GM19324 (cell line): ENCODE data around the gene SENP6.

Source experiments
- ATAC-seq: cut with Tn5 transposase; IDR thresholded peaks from one replicate; pipeline ENCODE4 v1.9.1; 2021; ENCODE audit warnings: mild to moderate bottlenecking, moderate library complexity; ENCODE audit not compliant: unreplicated experiment, low FRiP score

The SENP6 gene

GRCh38 chr6:75746221-75746620 is 144.5 kb downstream of the SENP6 start:
- ATAC-seq = no peak

- ATAC-seq = no peak
These were observed 145.7 kb downstream of the SENP6 start for GRCh38 chr6:75747152-75747992.

GRCh38 chr6:75748003-75748742 is 146.5 kb downstream of the SENP6 start:
- no peak for ATAC-seq

GRCh38 chr6:75748743-75749538 is 147.3 kb downstream of the SENP6 start, which contains the start of gene MYO6:
Gene MYO6 (plus strand): TSS chr6:75749239. CDS start chr6:75817548, 68,309 bp downstream.
- peak; percentile 90 for ATAC-seq

GRCh38 chr6:75751443-75751842 is 149.8 kb downstream of the SENP6 start:
- ATAC-seq = no peak

GRCh38 chr6:75752365-75752764 is 150.7 kb downstream of the SENP6 start:
- ATAC-seq = no peak

GRCh38 chr6:75755704-75756103 is 154.0 kb downstream of the SENP6 start:
- no peak for ATAC-seq

GRCh38 chr6:75757295-75757694 is 155.6 kb downstream of the SENP6 start:
- no peak for ATAC-seq

- no peak for ATAC-seq
These were observed 156.4 kb downstream of the SENP6 start for GRCh38 chr6:75758061-75758460.

GRCh38 chr6:75759207-75759606 is 157.5 kb downstream of the SENP6 start:
- ATAC-seq = no peak

GRCh38 chr6:75760320-75760719 is 158.6 kb downstream of the SENP6 start:
- no peak for ATAC-seq

GRCh38 chr6:75761489-75761888 is 159.8 kb downstream of the SENP6 start:
- ATAC-seq = no peak

- ATAC-seq = no peak
These were observed 160.4 kb downstream of the SENP6 start for GRCh38 chr6:75762063-75762462.

- no peak for ATAC-seq
These were observed 164.7 kb downstream of the SENP6 start for GRCh38 chr6:75766387-75766786.
